Measurements from ENCODE around the gene AMFR. TPM values are rescaled to one million over a fixed set of nuclear protein-coding genes. Genes with fewer than 3 reads are reported as not detected.

The AMFR gene
- polyA plus RNA-seq, 1 donor (not counting 4 experiments of a cell fraction or from before 2014, with no cell fraction given): 36.9 TPM

DNA sequence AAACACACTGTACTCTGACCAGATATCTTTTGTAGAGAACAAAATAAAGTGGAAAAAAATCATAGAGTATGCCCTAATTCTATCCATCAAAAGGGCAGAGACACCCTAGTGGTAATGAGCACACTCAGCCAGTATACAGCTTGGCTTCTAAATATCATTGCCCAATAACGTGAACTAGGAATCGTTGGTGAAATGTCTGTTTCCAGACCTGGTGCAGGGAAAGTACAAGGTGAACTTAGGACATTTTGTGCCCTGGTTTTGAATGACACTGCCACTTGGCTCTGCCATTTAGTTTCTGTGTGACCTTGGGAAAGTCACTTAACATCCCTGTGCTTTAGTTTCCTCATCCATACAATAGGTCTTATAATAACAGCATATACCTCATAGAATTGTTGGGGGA, 13.7 kb downstream of the AMFR start:
- Histone ChIP-seq H4K20me1 (ENCODE audit: control insufficient read depth, extremely low read depth, insufficient read depth, low read length) (no peaks in the 10 kb centered on the region), H2AFZ (ENCODE audit: control insufficient read depth, low read length) (no peak overlapping the region), H3K9ac (ENCODE audit: control insufficient read depth, extremely low read depth, insufficient read depth, low read length) (no peak overlapping the region), H3K36me3 (ENCODE audit: control insufficient read depth in 2 of 2, extremely low read depth in 1 of 2, insufficient read depth in 2 of 2, low read length in 2 of 2) (peaks cover 5 to 17% of the 10 kb centered on the region in 2 experiments), H3K27me3 (ENCODE audit: control insufficient read depth, extremely low read depth, insufficient read depth, low read length) (no peaks in the 10 kb centered on the region), H3K4me2 (ENCODE audit: control insufficient read depth, extremely low read depth, insufficient read depth, low read depth, low read length) (no peak overlapping the region), H3K9me3 (ENCODE audit: control insufficient read depth, low read depth, low read length) (no peaks in the 10 kb centered on the region), H3K9me1 (ENCODE audit: control insufficient read depth, extremely low read depth, insufficient read depth, low read length) (no peaks in the 10 kb centered on the region), H3K27ac (ENCODE audit: control insufficient read depth, insufficient read depth, low read length) (no peak overlapping the region), H3K79me2 (ENCODE audit: control insufficient read depth, insufficient read depth, low read length) (peaks cover 22% of the 10 kb centered on the region), H3K4me1 (ENCODE audit: control insufficient read depth, extremely low read depth, insufficient read depth, low read length) (peaks cover 5% of the 10 kb centered on the region), H3K4me3 (ENCODE audit: control insufficient read depth in 2 of 3, extremely low read depth in 1 of 3, insufficient read depth in 2 of 3, low read depth in 1 of 3, low read length in 3 of 3) (no peak overlapping the region)
- FAIRE-seq: no peak
- TF ChIP-seq EZH2 (IDR thresholded peaks at IDR 0.05; ENCODE audit: low read length) (no peak), CTCF (optimal IDR thresholded peaks at IDR 0.05 in 1 of 3, IDR thresholded peaks at IDR 0.05 in 1 of 3, conservative IDR thresholded peaks at IDR 0.05 in 1 of 3; ENCODE audit: extremely low read depth in 1 of 3, insufficient read depth in 2 of 3, low read length in 3 of 3) (no peak)
- DNase-seq (ENCODE audit: low read depth, low spot score): no peak
- dilution Hi-C loops (cut with MboI; ENCODE audit: extremely low pct_ligation_motif_present, low sequenced_read_pairs): no loop called here

GRCh38 chr16:56411123-56411522, 14.2 kb downstream of the AMFR start:
- Histone ChIP-seq H3K79me2 (ENCODE audit: control insufficient read depth, insufficient read depth, low read length) (peaks cover 18% of the 10 kb centered on the region), H3K4me1 (ENCODE audit: control insufficient read depth, extremely low read depth, insufficient read depth, low read length) (peaks cover 5% of the 10 kb centered on the region), H3K27me3 (ENCODE audit: control insufficient read depth, extremely low read depth, insufficient read depth, low read length) (no peaks in the 10 kb centered on the region), H3K9me1 (ENCODE audit: control insufficient read depth, extremely low read depth, insufficient read depth, low read length) (no peaks in the 10 kb centered on the region), H3K4me3 (ENCODE audit: control insufficient read depth in 2 of 3, extremely low read depth in 1 of 3, insufficient read depth in 2 of 3, low read depth in 1 of 3, low read length in 3 of 3) (no peak overlapping the region), H3K27ac (ENCODE audit: control insufficient read depth, insufficient read depth, low read length) (no peak overlapping the region), H4K20me1 (ENCODE audit: control insufficient read depth, extremely low read depth, insufficient read depth, low read length) (no peaks in the 10 kb centered on the region), H3K36me3 (ENCODE audit: control insufficient read depth in 2 of 2, extremely low read depth in 1 of 2, insufficient read depth in 2 of 2, low read length in 2 of 2) (peaks cover 5 to 17% of the 10 kb centered on the region in 2 experiments), H3K9me3 (ENCODE audit: control insufficient read depth, low read depth, low read length) (no peaks in the 10 kb centered on the region), H3K9ac (ENCODE audit: control insufficient read depth, extremely low read depth, insufficient read depth, low read length) (no peak overlapping the region), H3K4me2 (ENCODE audit: control insufficient read depth, extremely low read depth, insufficient read depth, low read depth, low read length) (no peak overlapping the region), H2AFZ (ENCODE audit: control insufficient read depth, low read length) (no peak overlapping the region)
- DNase-seq (ENCODE audit: low read depth, low spot score) (no peak), FAIRE-seq (no peak)
- TF ChIP-seq EZH2 (IDR thresholded peaks at IDR 0.05; ENCODE audit: low read length): no peak
- TF ChIP-seq CTCF (optimal IDR thresholded peaks at IDR 0.05 in 1 of 3, IDR thresholded peaks at IDR 0.05 in 1 of 3, conservative IDR thresholded peaks at IDR 0.05 in 1 of 3; ENCODE audit: extremely low read depth in 1 of 3, insufficient read depth in 2 of 3, low read length in 3 of 3): no peak
- dilution Hi-C loops (cut with MboI; ENCODE audit: extremely low pct_ligation_motif_present, low sequenced_read_pairs): no loop called here

Data from keratinocyte (primary cell).